GM21528 (cell line): ENCODE results near the gene C22orf23.

Experiments used
- ATAC-seq: cut with Tn5 transposase; IDR thresholded peaks from one replicate; pipeline ENCODE4 v1.9.1; 2021; ENCODE audit warnings: mild to moderate bottlenecking, moderate library complexity; ENCODE audit not compliant: unreplicated experiment, low FRiP score

The C22orf23 gene

DNA sequence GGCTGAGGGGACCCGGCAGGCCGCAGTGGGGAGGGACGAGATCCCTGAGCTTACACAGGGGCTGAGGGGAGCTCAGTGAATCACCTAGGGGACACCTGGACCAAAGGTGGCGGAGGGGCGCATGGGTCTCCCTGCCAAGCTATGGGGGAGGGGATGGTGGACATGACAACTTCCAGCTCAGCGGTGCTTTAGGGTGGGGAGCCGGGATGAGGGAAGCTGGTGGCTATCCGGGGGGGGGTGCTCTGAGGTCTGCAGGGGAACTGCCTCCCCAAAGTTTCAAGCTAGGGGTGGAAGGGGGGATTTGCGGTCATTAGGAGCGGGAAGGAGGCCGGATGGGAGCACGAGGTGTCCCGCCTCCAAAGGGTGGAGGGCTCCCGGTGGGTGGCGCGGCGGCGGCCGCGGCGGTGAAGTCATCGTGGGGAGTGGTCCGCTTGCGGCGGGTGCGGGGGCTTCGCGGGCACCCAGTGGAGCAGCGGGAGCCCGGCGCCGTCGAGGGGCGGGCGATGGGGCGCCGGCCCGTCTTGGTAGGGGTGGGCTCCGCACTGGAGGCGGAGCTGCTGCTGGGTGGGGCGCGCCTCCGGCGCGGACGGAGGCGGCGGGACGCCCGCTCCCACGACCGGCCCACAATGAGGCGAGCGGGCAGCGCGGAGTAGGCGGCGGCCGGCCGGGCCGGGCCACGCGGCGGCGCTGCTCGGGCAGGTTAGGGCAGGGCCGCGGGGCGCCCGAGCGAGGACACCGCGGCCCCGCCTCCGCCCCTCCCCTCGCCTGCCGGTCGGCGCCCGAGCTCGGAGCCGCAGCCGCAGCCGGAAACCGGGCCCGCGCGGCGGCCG, 47.7 kb downstream of the C22orf23 start, which contains the start of gene MICALL1:
Gene MICALL1, plus strand, starts transcription at position 764 of the 830 bp plus-strand sequence. CDS start 126 bp downstream, outside the sequence.
- ATAC-seq: peak; percentile 61

DNA sequence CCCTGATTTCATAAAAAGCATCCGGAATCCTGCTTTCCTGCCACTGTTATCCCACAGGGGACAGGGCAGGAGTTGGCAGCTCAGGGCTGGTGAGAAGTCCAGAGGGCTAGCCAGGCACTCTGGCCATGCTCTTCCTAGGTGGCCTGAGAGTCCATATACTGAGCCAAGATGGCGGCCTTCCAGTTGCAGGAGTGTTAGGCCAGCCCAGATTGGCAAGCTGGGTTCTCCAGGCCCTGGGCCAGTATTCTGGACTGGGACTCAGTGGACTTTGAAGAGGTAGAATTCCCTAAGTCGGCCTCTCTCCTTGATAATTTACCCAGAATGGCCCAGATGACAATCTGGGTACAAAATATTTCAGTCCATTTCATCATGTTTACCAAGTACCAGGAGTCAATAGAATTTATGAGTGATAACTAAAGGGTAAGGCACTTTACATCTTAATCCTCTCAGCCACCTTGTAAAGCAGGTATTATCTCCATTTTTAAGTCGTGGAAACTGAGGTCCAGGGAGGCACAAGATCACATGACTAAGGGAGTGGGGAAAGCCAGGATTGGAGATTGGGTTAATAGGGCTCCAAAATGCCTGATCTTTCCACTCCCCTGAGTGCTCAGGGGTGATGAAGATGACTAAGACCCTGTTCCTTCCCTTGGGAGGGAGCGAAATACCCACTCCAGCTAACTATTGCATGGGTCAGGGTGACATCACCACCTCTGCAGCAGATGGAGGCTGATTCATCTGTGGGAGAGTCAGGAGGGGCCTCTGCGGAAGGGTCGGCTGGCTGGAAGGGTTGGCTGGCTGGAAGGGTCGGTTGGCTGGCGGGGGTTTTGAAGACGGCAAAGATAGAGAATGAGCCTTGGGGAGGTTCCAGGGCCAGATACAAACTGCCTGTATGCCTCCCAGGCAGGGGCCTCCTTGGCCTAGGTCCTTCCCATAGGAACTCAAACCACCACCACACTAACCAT, 48.5 kb downstream of the C22orf23 start:
- no peak for ATAC-seq

DNA sequence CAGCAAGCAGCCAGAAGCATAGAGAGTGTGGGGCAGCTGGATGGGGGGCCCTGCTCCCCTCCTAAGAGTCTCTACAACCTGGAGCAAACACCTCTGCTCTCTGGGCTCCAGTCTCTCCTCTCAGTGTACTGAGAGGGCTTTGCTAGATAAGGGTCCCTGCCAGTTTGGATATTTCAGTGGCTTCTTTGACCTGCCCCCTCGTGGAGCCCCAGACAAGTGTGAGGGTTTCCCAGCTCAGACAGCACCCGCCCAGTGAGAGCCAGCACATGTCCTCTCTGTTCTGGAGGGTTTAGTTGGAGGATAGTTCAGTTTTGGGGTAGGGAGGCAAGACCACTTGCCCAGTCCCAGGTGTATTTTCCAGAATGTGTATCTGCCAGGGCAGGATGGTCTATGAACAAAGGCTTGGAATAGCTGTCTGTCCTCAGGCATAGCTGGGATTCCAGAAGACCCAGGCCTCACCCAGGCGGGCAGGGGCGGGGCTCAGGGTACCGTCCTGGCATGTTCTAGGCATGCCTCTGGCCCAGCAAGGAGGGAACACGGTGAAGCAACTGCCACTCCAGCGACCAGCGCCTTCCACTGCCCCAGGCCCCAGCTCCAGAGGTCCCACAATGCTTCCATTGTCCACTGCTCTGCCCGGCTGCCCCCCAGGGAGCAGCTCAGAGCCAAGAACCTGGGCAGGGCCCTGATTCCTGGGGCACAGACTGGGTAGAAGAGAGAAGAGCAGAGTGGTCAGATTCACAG, 54.8 kb downstream of the C22orf23 start:
- no peak for ATAC-seq

DNA sequence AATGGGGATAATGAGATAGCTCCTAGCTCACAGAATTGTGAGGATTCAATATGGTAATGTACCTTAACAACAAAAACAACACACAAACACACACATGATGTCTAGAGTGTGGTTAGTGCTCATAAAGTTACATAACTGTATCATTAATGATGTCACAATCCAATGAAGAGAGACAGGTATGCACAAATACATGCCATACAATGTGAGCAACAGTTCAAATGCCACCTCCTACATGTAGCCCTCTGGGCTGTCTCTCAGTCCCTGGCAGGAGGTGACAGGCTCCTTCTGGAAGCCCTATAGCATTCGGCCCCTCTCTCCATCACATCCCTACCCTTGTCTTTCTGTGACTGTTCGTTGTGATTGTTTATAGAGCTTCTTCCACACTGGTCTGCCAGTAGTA, 55.6 kb downstream of the C22orf23 start:
- no peak for ATAC-seq

DNA sequence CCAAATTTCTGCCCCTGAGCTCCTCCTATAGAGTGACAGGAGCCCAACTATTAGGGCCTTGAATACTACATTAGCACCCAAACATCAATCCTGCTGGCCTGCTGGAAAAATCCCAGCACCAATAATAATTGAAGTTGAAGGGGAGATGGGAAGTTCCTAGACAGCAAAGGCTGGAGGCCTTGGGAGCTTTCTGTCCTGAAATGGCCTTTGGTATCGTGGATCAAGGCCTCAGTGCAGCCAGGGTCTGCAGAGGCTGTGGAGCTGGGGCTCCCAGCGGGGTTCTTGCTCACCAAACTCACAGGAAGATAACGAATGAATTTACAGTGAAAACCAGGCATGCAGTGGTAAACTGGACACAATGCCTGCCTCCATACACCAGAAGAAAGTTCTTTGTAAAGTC, 56.5 kb downstream of the C22orf23 start:
- no peak for ATAC-seq

DNA sequence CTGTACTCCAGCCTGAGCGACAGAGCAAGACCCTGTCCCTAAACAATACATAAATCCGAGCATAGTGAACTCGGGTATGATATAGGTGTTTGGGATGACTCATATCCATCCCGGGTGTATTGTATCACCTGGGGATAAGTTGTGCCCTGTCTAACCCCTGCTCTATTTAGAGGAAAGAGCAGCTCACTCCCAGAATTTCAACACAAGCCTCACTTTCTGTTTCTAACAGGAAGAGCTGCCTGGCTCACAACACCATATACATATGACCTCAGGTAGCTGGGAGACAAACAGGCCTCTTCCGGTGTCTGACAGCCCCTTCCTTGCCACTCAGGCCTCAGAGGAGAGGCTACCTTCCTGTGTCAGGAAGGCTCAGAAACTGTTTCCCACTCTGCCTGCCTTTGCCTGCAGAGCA, 57.2 kb downstream of the C22orf23 start:
- peak; percentile 60 for ATAC-seq

DNA sequence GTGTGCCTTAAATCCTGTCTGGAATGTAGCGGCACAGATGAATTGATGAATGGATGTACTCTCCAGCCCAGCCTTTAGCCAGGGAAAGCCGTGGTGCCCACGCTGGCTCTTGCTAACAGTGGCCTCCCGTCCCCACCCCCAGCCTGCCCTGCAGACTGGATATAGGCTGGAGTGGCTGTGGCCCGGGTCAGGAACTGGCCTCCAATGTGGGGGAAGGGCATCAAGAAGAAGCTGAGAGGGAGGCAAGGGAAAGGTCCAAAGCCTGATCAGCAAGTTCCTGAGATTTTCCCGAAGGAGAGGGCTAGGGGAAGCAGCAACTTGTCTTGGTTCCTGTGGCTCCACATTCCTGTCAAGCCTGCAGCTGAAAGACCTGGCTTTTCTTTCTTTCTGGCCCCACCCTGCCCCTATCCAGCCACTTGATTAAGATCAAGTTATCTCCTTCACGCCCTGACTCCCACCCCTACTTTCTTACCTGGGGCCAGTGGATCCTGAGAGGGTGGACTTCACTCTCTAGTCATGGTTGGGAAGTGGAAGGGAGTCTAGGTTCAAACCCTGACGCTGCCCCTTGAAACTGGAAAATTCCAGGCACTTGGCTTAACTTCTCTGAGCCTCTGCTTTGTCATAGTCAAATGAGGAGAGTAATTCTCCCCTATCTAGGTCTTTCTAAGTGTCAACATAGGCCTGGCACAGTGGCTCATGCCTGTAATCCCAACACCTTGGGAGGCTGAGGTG, 58.3 kb downstream of the C22orf23 start:
- ATAC-seq: no peak

DNA sequence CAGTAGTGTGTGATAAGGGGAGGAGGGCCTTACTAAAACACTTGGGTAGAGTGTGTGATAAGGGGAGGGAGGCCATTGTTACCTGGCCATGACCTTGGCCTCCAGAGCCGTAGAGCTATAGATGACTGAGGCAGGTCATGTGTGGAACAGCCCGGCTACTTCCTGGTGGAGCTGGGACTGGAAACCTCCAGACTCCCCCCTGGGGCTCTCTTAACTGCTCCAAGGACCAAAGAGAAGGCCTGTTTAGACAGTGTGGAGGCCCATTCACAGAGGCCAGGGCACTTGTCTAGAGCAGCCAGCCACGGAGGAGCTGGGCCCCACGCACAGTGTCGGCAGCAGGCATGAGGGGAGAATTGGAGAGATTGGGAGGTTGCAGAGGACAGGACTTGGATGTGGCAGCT, 59.8 kb downstream of the C22orf23 start:
- ATAC-seq: no peak
